ENCODE data around the gene SLC5A1. TPM values are rescaled to one million over a fixed set of nuclear protein-coding genes. Genes with fewer than 3 reads are reported as not detected.
"Not testable (repeated sequence)": the region's sequence is repeated elsewhere in the genome, so short reads cannot be mapped to it uniquely, and the experiment has no call there.

Gene SLC5A1
- total RNA-seq, 1 donor from 2014 or later: 201 TPM

DNA sequence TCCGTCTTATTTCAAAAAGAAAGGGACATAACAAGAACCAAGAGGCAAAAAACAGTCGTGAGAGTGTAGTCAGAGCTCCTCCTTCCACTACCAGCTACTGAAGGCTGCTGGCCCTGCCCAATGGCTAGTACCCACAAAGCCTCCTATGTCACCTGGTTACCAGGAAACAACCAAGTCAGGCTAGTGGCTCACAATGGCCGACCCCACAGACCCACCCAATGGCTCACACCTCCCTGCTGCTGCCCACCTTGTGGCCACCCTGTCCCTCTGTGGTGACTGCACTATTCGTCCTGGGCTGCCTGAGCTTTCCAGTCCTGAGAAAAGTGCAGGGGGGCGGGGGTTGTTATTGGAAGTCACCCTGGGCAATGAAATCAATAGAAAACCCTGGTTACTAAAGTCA is 114.6 kb downstream of the SLC5A1 start:
- H3K36me3 ChIP-seq; DNase-seq; H3K4me1 ChIP-seq; intact Hi-C loops (cut with micrococcal nuclease); H3K4me3 ChIP-seq; H3K9me3 ChIP-seq (replicated peaks); H3K27ac ChIP-seq (replicated peaks): not testable (repeated sequence)
- H3K27me3 ChIP-seq (ENCODE audit: low read depth): peaks cover 28% of the 10 kb centered on the region

DNA sequence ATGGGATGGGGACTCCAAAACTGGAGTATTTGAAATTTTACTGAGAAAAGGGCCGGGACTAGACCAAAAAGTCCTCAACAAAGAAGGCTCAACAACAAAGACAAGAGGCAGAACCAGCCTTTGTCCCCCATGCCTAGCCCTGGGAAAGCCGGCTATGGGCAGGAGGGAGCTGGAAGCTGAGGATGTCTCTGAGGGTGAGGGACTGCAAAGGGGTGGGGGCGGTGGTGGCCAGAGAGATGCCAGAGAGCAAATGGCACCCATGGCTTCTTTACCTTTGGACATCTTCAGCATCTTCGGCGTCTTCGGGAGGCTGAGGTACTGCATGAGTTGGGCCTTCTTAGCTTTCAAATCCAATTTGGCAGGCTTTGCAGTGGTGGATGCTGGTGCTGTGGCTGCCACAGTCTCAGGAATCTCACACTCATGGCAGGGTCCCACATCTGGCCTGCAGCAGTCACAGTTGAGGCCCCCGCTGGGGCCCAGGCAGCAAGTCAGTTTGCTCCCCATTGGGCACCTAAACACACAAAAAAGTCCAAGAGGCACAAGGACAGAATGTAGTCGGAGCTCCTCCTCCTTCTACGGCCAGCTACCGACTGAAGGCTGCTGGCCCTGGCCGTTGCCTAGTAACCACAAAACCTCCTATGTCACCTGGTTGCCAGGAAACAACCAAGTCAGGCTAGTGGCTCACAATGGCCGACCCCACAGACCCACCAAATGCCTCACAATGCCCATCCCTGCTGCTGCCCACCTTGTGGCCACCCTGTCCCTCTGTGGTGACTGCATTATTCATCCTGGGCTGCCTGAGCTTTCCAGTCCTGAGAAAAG is 115.9 kb downstream of the SLC5A1 start, which contains the start of gene C22orf42:
TSS of gene C22orf42 (minus strand) at position 592 of the 822 bp plus-strand sequence. CDS start at position 504, 88 bp downstream.
- Histone ChIP-seq H3K36me3 (no peaks in the 10 kb centered on the region), H3K27me3 (ENCODE audit: low read depth) (peaks cover 39% of the 10 kb centered on the region), H3K4me3 (no peak within 1 kb of the TSS), H3K4me1 (no peaks in the 10 kb centered on the region), H3K9me3 (replicated peaks) (no peaks in the 10 kb centered on the region), H3K27ac (replicated peaks) (no peak within 1 kb of the TSS)
- intact Hi-C loops (cut with micrococcal nuclease): no loop called here
- TF ChIP-seq CTCF (IDR thresholded peaks at IDR 0.05; ENCODE audit: borderline replicate concordance): no peak
- DNase-seq: no peak

DNA sequence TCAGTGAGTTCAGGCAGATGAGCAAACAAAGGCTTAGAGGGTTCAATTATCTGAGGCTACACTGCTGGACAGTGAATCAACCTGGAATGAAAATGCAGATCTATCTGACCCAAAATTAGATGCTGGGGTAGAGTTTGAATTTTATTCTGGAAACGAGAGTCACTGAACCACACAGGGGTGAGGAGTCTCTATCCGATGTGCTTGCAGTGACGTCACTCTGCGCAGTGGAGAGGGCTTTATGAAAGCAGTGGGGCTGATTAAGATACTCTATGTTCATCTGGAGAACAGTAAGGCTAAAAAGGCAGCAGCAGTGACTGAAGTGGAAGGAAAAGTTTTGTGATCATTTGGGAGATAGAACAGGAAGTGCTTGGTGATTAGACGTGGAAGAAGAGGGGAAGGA is 117.3 kb downstream of the SLC5A1 start:
- peaks cover 50% of the 10 kb centered on the region for H3K27me3 ChIP-seq (ENCODE audit: low read depth)
- H3K9me3 ChIP-seq (replicated peaks); H3K27ac ChIP-seq (replicated peaks); H3K4me1 ChIP-seq; H3K4me3 ChIP-seq; H3K36me3 ChIP-seq; DNase-seq; intact Hi-C loops (cut with micrococcal nuclease): not testable (repeated sequence)

Other genes starting within 250 kb of the SLC5A1 start
- 67.2 TPM for gene YWHAH, start 98.7 kb upstream of the SLC5A1 start, total RNA-seq
- gene C22orf42, start 116.0 kb downstream of the SLC5A1 start, total RNA-seq: not detected
- 0.08 TPM for gene RFPL2, start 161.8 kb downstream of the SLC5A1 start, total RNA-seq
- gene SLC5A4, start 212.1 kb downstream of the SLC5A1 start, total RNA-seq: 0.27 TPM

All from left ventricle myocardium inferior (tissue), 1 donor.